ENCODE measurements around the gene STAC3. TPM values are rescaled to one million over a fixed set of nuclear protein-coding genes. Genes with fewer than 3 reads are reported as not detected.

The STAC3 gene
- total RNA-seq: 0.18 TPM in 1 of 2 replicates, not detected in the other

GRCh38 chr12:57250956-57251355 lies at the start of gene STAC3:
TSS of gene STAC3 (minus strand) at chr12:57251187. CDS start at chr12:57249636, 1,551 bp downstream.

GRCh38 chr12:57229634-57230380 lies 21.2 kb downstream of the STAC3 start, which contains the start of gene SHMT2:
TSS of gene SHMT2 (plus strand) at chr12:57229711. CDS start at chr12:57229779, 68 bp downstream.

GRCh38 chr12:57216014-57216911 lies 34.7 kb downstream of the STAC3 start, which contains the start of gene NXPH4:
TSS of gene NXPH4 (plus strand) at chr12:57216794. CDS start at chr12:57216970, 176 bp downstream.

Other genes starting within 250 kb of the STAC3 start
- gene ZBTB39, start 244.6 kb downstream of the STAC3 start, total RNA-seq: 2.3 and 2.7 TPM in 2 replicates
- not detected in 2 replicates for gene TAC3, start 234.7 kb downstream of the STAC3 start, total RNA-seq
- not detected in 2 replicates for gene MYO1A, start 201.1 kb downstream of the STAC3 start, total RNA-seq
- 8.9 and 9.0 TPM in 2 replicates for gene NEMP1, start 172.4 kb downstream of the STAC3 start, total RNA-seq
- gene NAB2, start 162.1 kb downstream of the STAC3 start, total RNA-seq: 62.0 and 84.5 TPM in 2 replicates
- 88.5 and 91.3 TPM in 2 replicates for gene STAT6, start 139.8 kb downstream of the STAC3 start, total RNA-seq
- 46.1 and 51.4 TPM in 2 replicates for gene LRP1, start 122.7 kb downstream of the STAC3 start, total RNA-seq
- not detected in 2 replicates for gene LRP1-AS, start 103.6 kb downstream of the STAC3 start, total RNA-seq
- 0.71 and 1.2 TPM in 2 replicates for gene NXPH4, start 34.4 kb downstream of the STAC3 start, total RNA-seq
- 297 and 311 TPM in 2 replicates for gene SHMT2, start 21.5 kb downstream of the STAC3 start, total RNA-seq
- gene R3HDM2, start 179.9 kb upstream of the STAC3 start, total RNA-seq: 19.3 and 23.9 TPM in 2 replicates
- not detected in 2 replicates for gene INHBC, start 183.6 kb upstream of the STAC3 start, total RNA-seq
- 3.5 and 6.2 TPM in 2 replicates for gene INHBE, start 204.1 kb upstream of the STAC3 start, total RNA-seq
- 1.4 and 3.7 TPM in 2 replicates for gene GLI1, start 208.6 kb upstream of the STAC3 start, total RNA-seq
- gene ARHGAP9, start 228.7 kb upstream of the STAC3 start, total RNA-seq: 0.18 TPM in 1 of 2 replicates, not detected in the other
- 166 and 202 TPM in 2 replicates for gene MARS1, start 236.9 kb upstream of the STAC3 start, total RNA-seq

Data from myometrial cell (primary cell).